Mesenchymal stem cell (in vitro differentiated cells and primary cell): ENCODE measurements around the gene MRM2. TPM values are rescaled to one million over a fixed set of nuclear protein-coding genes. Genes with fewer than 3 reads are reported as not detected.

Experiments used
- DNase-seq: peaks from one replicate; pipeline ENCODE4 v3.0.0-alpha.2; 2013
- H2AFZ ChIP-seq: one replicate; pipeline ENCODE4 v1.6.1; 2013; ENCODE audit warnings: low read depth, mild to moderate bottlenecking, control low read depth, inconsistent platforms, low read length, moderate library complexity
- H2AK5ac ChIP-seq: 2 replicates; pipeline ENCODE4 v1.6.1; 2013; ENCODE audit warnings: low read length, moderate library complexity, mild to moderate bottlenecking, inconsistent platforms; ENCODE audit not compliant: severe bottlenecking
- H2BK120ac ChIP-seq: one replicate; pipeline ENCODE4 v1.6.1; 2013; ENCODE audit warnings: low read depth, mild to moderate bottlenecking, inconsistent platforms, low read length, moderate library complexity
- H2BK12ac ChIP-seq, 2 experiments: one replicate each; pipeline ENCODE4 v1.6.1; 2013; ENCODE audit warnings: inconsistent platforms in 2 of 2, low read length in 2 of 2, mild to moderate bottlenecking in 2 of 2, moderate library complexity in 2 of 2, control low read depth in 1 of 2
- H2BK15ac ChIP-seq: one replicate; pipeline ENCODE4 v1.6.1; 2013; ENCODE audit warnings: mild to moderate bottlenecking, low read depth, inconsistent platforms; ENCODE audit not compliant: poor library complexity, severe bottlenecking
- H2BK5ac ChIP-seq: 2 replicates; pipeline ENCODE4 v1.6.1; 2013; ENCODE audit warnings: low read depth, mild to moderate bottlenecking, low read length, control low read depth, inconsistent platforms; ENCODE audit not compliant: poor library complexity, severe bottlenecking
- H3K14ac ChIP-seq, 2 experiments: one replicate each; pipeline ENCODE4 v1.6.1; 2013; ENCODE audit warnings: inconsistent platforms in 2 of 2, low read length in 2 of 2, control low read depth in 1 of 2, mild to moderate bottlenecking in 1 of 2, moderate library complexity in 1 of 2
- H3K18ac ChIP-seq, 2 experiments: one replicate each; pipeline ENCODE4 v1.6.1; 2013; ENCODE audit warnings: inconsistent platforms in 2 of 2, low read length in 2 of 2, control low read depth in 1 of 2, low read depth in 1 of 2, mild to moderate bottlenecking in 1 of 2
- H3K23ac ChIP-seq, 2 experiments: one replicate each; pipeline ENCODE4 v1.6.1; 2013; ENCODE audit warnings: inconsistent platforms in 2 of 2, low read length in 2 of 2, mild to moderate bottlenecking in 2 of 2, moderate library complexity in 2 of 2, control low read depth in 1 of 2
- H3K27ac ChIP-seq: 2 replicates; pipeline ENCODE4 v1.5.1; 2013; ENCODE audit warnings: mild to moderate bottlenecking, moderate library complexity, low read length, control low read depth, inconsistent platforms; ENCODE audit not compliant: poor library complexity, severe bottlenecking
- H3K27me3 ChIP-seq, 2 experiments: 2 replicates each; pipeline versions ENCODE4 v1.6.1 to v1.7.0; 2013; ENCODE audit warnings: low read length in 2 of 2, mild to moderate bottlenecking in 2 of 2, moderate library complexity in 2 of 2, control low read depth in 1 of 2, inconsistent platforms in 1 of 2; ENCODE audit not compliant: control insufficient read depth in 1 of 2, insufficient read depth in 1 of 2
- H3K36me3 ChIP-seq, 2 experiments: 2 replicates each; pipeline versions ENCODE4 v1.6.1 to v1.7.0; 2013; ENCODE audit warnings: low read length in 2 of 2, control low read depth in 1 of 2, inconsistent platforms in 1 of 2, low read depth in 1 of 2, mild to moderate bottlenecking in 1 of 2; ENCODE audit not compliant: insufficient read depth in 2 of 2, control insufficient read depth in 1 of 2
- H3K4ac ChIP-seq, 2 experiments: one replicate each; pipeline ENCODE4 v1.6.1; 2013; ENCODE audit warnings: inconsistent platforms in 2 of 2, low read length in 2 of 2, mild to moderate bottlenecking in 2 of 2, moderate library complexity in 2 of 2, control low read depth in 1 of 2, low read depth in 1 of 2
- H3K4me1 ChIP-seq: 2 replicates; pipeline ENCODE4 v1.6.1; 2013; ENCODE audit warnings: low read depth, low read length, control low read depth; ENCODE audit not compliant: control insufficient read depth, insufficient read depth
- H3K4me2 ChIP-seq: 2 replicates; pipeline ENCODE4 v1.6.1; 2013; ENCODE audit warnings: low read length, mild to moderate bottlenecking, inconsistent platforms; ENCODE audit not compliant: poor library complexity, severe bottlenecking
- H3K4me3 ChIP-seq, 2 experiments: 2 replicates each; pipeline versions ENCODE4 v1.5.1 to v1.7.0; 2013; ENCODE audit warnings: low read length in 2 of 2, mild to moderate bottlenecking in 2 of 2, control low read depth in 1 of 2, low read depth in 1 of 2; ENCODE audit not compliant: insufficient read depth in 1 of 2
- H3K79me1 ChIP-seq: replicated peaks from 2 replicates; pipeline ENCODE4 v1.6.1; 2013; ENCODE audit warnings: mild to moderate bottlenecking, control low read depth, low read length, inconsistent platforms; ENCODE audit not compliant: poor library complexity, severe bottlenecking
- H3K9ac ChIP-seq: 2 replicates; pipeline ENCODE4 v1.7.0; 2013; ENCODE audit warnings: mild to moderate bottlenecking, low read length, moderate library complexity
- H3K9me3 ChIP-seq: 2 replicates; pipeline ENCODE4 v1.7.0; 2013; ENCODE audit warnings: mild to moderate bottlenecking, low read length; ENCODE audit not compliant: control insufficient read depth
- H4K8ac ChIP-seq: one replicate; pipeline ENCODE4 v1.6.1; 2013; ENCODE audit warnings: inconsistent platforms, mild to moderate bottlenecking, low read length, moderate library complexity
- H4K91ac ChIP-seq: one replicate; pipeline ENCODE4 v1.6.1; 2013; ENCODE audit warnings: mild to moderate bottlenecking, low read length, inconsistent platforms
- WGBS: methylation state at CpG from one replicate; pipeline ENCODE4 v1.1.7; 2013; ENCODE audit warnings: mixed read lengths; 5-methylcytosine and 5-hydroxymethylcytosine counted together
- polyA plus RNA-seq, 2 experiments: library from polyadenylated mRNA; stranded (reverse); fragments of 200-250 nt; gene quantifications; one replicate each; pipeline ENCODE4 v1.2.3, GENCODE V29; 2013

The MRM2 gene
- 15.6 TPM for polyA plus RNA-seq (2013, experiment 1 of 2)
- 14.8 TPM for polyA plus RNA-seq (2013, experiment 2 of 2)

- WGBS = 2% methylated on average over 75 of the region's 81 CpGs
- peak within 1 kb of the TSS; percentile 92 for H3K4me2 ChIP-seq
Observed at GRCh38 chr7:2241580-2242540, at the start of gene MRM2, which contains the start of gene NUDT1. MRM2 (minus strand) TSS chr7:2242205; CDS start chr7:2242169, 36 bp downstream. NUDT1 (plus strand) TSS chr7:2242226; CDS start chr7:2244575, 2,349 bp downstream.

GRCh38 chr7:2290877-2291276 lies 48.9 kb upstream of the MRM2 start:
- DNase-seq = no peak
- H2BK120ac ChIP-seq = no peak overlapping the region
- no peak overlapping the region for H2BK5ac ChIP-seq
- H4K8ac ChIP-seq = no peak overlapping the region
- no peaks in the 10 kb centered on the region for H3K9me3 ChIP-seq
- no peak overlapping the region for H3K14ac ChIP-seq
- no peak overlapping the region for H3K4me2 ChIP-seq
- H3K23ac ChIP-seq = no peak overlapping the region
- no peak overlapping the region for H2AK5ac ChIP-seq
- peaks cover 0 to 13% of the 10 kb centered on the region in 2 experiments for H3K36me3 ChIP-seq
- no peak overlapping the region for H3K4ac ChIP-seq
- no peak overlapping the region for H3K4me3 ChIP-seq
- no peak overlapping the region for H3K27ac ChIP-seq
- no peak overlapping the region for H3K18ac ChIP-seq
- no peak overlapping the region for H4K91ac ChIP-seq
- no peak overlapping the region for H2BK15ac ChIP-seq
- no peak overlapping the region for H2AFZ ChIP-seq
- H2BK12ac ChIP-seq = no peak overlapping the region
- 96% methylated on average over 6 of the region's 6 CpGs for WGBS
- H3K27me3 ChIP-seq = no peaks in the 10 kb centered on the region
- H3K9ac ChIP-seq = no peak overlapping the region
- peaks cover 33% of the 10 kb centered on the region for H3K79me1 ChIP-seq
- no peaks in the 10 kb centered on the region for H3K4me1 ChIP-seq

More at GRCh38 chr7:2241580-2242540, at the start of gene MRM2, which contains the start of gene NUDT1:
- Histone ChIP-seq H3K4me3 (peak within 1 kb of the TSS; percentile 93 to 97), H4K91ac (peak within 1 kb of the TSS; percentile 54), H2AFZ (peak within 1 kb of the TSS; percentile 90), H3K4me1 (peaks cover 16% of the 10 kb centered on the region), H2BK5ac (no peak within 1 kb of the TSS), H3K14ac (peak within 1 kb of the TSS in 1 of 2 experiments; percentile 82), H3K18ac (peak within 1 kb of the TSS; percentile 86 to 87), H3K79me1 (peaks cover 15% of the 10 kb centered on the region), H3K9ac (peak within 1 kb of the TSS; percentile 93), H3K23ac (peak within 1 kb of the TSS in 1 of 2 experiments; percentile 36), H4K8ac (peak within 1 kb of the TSS; percentile 97), H3K27me3 (no peaks in the 10 kb centered on the region), H2BK15ac (peak within 1 kb of the TSS; percentile 9), H2BK120ac (peak within 1 kb of the TSS; percentile 21), H3K36me3 (peaks cover 26% of the 10 kb centered on the region in 2 experiments), H3K9me3 (no peaks in the 10 kb centered on the region), H2BK12ac (no peak within 1 kb of the TSS), H3K27ac (no peak within 1 kb of the TSS), H3K4ac (peak within 1 kb of the TSS in 1 of 2 experiments; percentile 63), H2AK5ac (no peak within 1 kb of the TSS)
- peak; percentile 84 for DNase-seq

GRCh38 chr7:2289621-2290020 lies 47.6 kb upstream of the MRM2 start:
- Histone ChIP-seq H2BK120ac (no peak overlapping the region), H2BK5ac (no peak overlapping the region), H2AK5ac (no peak overlapping the region), H2AFZ (no peak overlapping the region), H3K14ac (no peak overlapping the region), H3K36me3 (peaks cover 0 to 13% of the 10 kb centered on the region in 2 experiments), H3K18ac (no peak overlapping the region), H4K91ac (no peak overlapping the region), H3K4me3 (peak overlapping the region in 1 of 2 experiments; percentile 22), H3K27ac (no peak overlapping the region), H3K79me1 (peaks cover 29% of the 10 kb centered on the region), H2BK12ac (no peak overlapping the region), H3K9ac (peak overlapping the region; percentile 44), H3K4me1 (no peaks in the 10 kb centered on the region), H3K23ac (no peak overlapping the region), H3K4me2 (no peak overlapping the region), H3K4ac (no peak overlapping the region), H2BK15ac (no peak overlapping the region), H3K27me3 (no peaks in the 10 kb centered on the region), H4K8ac (no peak overlapping the region), H3K9me3 (no peaks in the 10 kb centered on the region)
- WGBS = 98% methylated on average over 13 of the region's 13 CpGs
- no peak for DNase-seq

GRCh38 chr7:2289111-2289586 lies 47.1 kb upstream of the MRM2 start:
- H3K4me3 ChIP-seq = peak overlapping the region in 1 of 2 experiments; percentile 22
- peaks cover 0 to 13% of the 10 kb centered on the region in 2 experiments for H3K36me3 ChIP-seq
- no peak overlapping the region for H2BK120ac ChIP-seq
- no peaks in the 10 kb centered on the region for H3K4me1 ChIP-seq
- H3K9me3 ChIP-seq = no peaks in the 10 kb centered on the region
- no peak overlapping the region for H3K4me2 ChIP-seq
- no peak overlapping the region for H4K8ac ChIP-seq
- H2AK5ac ChIP-seq = no peak overlapping the region
- no peak overlapping the region for H2BK12ac ChIP-seq
- H3K18ac ChIP-seq = no peak overlapping the region
- H3K23ac ChIP-seq = no peak overlapping the region
- no peak overlapping the region for H4K91ac ChIP-seq
- 98% methylated on average over 19 of the region's 20 CpGs for WGBS
- H2AFZ ChIP-seq = no peak overlapping the region
- H3K9ac ChIP-seq = peak overlapping the region; percentile 44
- peaks cover 24% of the 10 kb centered on the region for H3K79me1 ChIP-seq
- no peaks in the 10 kb centered on the region for H3K27me3 ChIP-seq
- no peak for DNase-seq
- H3K14ac ChIP-seq = no peak overlapping the region
- no peak overlapping the region for H3K27ac ChIP-seq
- no peak overlapping the region for H2BK5ac ChIP-seq
- H3K4ac ChIP-seq = no peak overlapping the region
- no peak overlapping the region for H2BK15ac ChIP-seq
